ENCODE results near the gene PRR3. TPM values are rescaled to one million over a fixed set of nuclear protein-coding genes. Genes with fewer than 3 reads are reported as not detected.

Gene PRR3
- total and polyA plus RNA-seq, 2 of the 13 experiments (the other 11 are each of a cell fraction or from before 2014, with no cell fraction given), result 14.6 to 21.2 TPM

DNA sequence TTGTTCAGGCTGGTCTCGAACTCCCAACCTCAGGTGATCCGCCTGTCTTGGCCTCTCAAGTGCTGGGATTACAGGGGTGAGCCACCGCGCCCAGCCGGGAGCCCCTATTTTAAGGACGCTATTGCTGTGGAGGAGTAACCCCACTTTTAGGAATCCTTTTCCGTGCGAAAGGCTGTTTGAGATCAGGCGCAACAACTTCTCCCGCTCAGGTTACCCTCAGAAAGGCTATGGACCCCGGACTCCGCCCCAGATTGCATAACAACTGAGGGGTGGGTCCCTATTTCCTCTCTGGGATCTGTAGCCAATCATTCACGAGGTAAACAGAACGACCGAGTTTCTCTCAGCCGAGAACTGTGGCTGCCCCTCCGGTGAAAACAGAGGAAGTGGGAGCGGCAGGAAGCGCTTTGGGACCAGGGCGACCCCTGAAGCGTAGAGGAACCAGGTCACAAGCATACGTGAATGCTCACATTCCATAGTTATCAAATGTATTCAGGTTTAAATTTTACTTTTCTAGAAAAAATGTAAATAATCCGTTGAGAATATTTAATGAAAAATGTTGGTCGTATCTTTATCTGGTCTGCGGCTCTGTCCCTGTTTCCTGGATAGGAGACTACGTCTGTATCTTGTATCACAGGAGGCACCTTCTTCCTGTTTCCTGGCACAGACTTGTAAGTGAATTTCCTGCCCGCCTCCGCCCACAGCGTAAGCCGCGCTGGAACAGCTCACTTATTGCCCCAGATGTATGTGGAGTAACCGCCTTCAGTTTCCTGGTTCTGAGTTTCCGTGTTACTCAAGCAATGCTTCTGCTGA is 40.9 kb upstream of the PRR3 start (continued):
- peak; percentile 87 for TF ChIP-seq ZBTB10 (CRISPR knock-in tag; IDR thresholded peaks at IDR 0.05; ENCODE audit: borderline replicate concordance)
- TF ChIP-seq ZSCAN21 (CRISPR knock-in tag; IDR thresholded peaks at IDR 0.05; ENCODE audit: borderline replicate concordance), result peak; percentile 68
- TF ChIP-seq FOSL1 (CRISPR knock-in tag; IDR thresholded peaks at IDR 0.05; ENCODE audit: borderline replicate concordance), result no peak
- no peak for TF ChIP-seq TCF12 (IDR thresholded peaks at IDR 0.05)
- peak; percentile 43; the same call in 1 of the 2 replicates for TF ChIP-seq TCF12 (CRISPR knock-in tag; IDR thresholded peaks at IDR 0.05)
- peak; percentile 55 for TF ChIP-seq FOSL2 (CRISPR knock-in tag; IDR thresholded peaks at IDR 0.05)
- peak; percentile 45; the same call in 1 of the 2 replicates for TF ChIP-seq TMF1 (CRISPR knock-in tag; IDR thresholded peaks at IDR 0.05; ENCODE audit: low read depth)
- no peak; the same call in none of the 2 replicates for TF ChIP-seq TCF7 (IDR thresholded peaks at IDR 0.05; ENCODE audit: low read depth)
- no peak; the same call in 1 of the 2 replicates for TF ChIP-seq CBX5 (CRISPR knock-in tag; IDR thresholded peaks at IDR 0.05; ENCODE audit: borderline replicate concordance)
- TF ChIP-seq REL (CRISPR knock-in tag; conservative IDR thresholded peaks at IDR 0.05), result no peak
- TF ChIP-seq, protein P1, sequence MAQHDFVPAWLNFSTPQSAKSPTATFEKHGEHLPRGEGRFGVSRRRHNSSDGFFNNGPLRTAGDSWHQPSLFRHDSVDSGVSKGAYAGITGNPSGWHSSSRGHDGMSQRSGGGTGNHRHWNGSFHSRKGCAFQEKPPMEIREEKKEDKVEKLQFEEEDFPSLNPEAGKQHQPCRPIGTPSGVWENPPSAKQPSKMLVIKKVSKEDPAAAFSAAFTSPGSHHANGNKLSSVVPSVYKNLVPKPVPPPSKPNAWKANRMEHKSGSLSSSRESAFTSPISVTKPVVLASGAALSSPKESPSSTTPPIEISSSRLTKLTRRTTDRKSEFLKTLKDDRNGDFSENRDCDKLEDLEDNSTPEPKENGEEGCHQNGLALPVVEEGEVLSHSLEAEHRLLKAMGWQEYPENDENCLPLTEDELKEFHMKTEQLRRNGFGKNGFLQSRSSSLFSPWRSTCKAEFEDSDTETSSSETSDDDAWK (CRISPR knock-in tag; IDR thresholded peaks at IDR 0.05), result no peak
- TF ChIP-seq ZNF503 (CRISPR knock-in tag; IDR thresholded peaks at IDR 0.05), result peak; percentile 25; the same call in 1 of the 2 replicates
- TF ChIP-seq MIXL1 (CRISPR knock-in tag; IDR thresholded peaks at IDR 0.05), result peak; percentile 76
- no peak for TF ChIP-seq ZNF629 (CRISPR knock-in tag; conservative IDR thresholded peaks at IDR 0.05)
- peak; percentile 29; the same call in 1 of the 3 replicates for TF ChIP-seq MXI1 (IDR thresholded peaks at IDR 0.05; ENCODE audit: borderline replicate concordance, low read depth, low read length)
- TF ChIP-seq, protein P2, sequence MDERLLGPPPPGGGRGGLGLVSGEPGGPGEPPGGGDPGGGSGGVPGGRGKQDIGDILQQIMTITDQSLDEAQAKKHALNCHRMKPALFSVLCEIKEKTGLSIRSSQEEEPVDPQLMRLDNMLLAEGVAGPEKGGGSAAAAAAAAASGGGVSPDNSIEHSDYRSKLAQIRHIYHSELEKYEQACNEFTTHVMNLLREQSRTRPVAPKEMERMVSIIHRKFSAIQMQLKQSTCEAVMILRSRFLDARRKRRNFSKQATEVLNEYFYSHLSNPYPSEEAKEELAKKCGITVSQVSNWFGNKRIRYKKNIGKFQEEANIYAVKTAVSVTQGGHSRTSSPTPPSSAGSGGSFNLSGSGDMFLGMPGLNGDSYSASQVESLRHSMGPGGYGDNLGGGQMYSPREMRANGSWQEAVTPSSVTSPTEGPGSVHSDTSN (CRISPR knock-in tag; IDR thresholded peaks at IDR 0.05), result no peak
- TF ChIP-seq MAFK (conservative IDR thresholded peaks at IDR 0.05 in 1 of 2, IDR thresholded peaks at IDR 0.05 in 1 of 2; ENCODE audit: low read length in 2 of 2), result no peak
- peak; percentile 78 to 89 for TF ChIP-seq POLR2A (IDR thresholded peaks at IDR 0.05; ENCODE audit: insufficient read depth in 1 of 2, low read depth in 2 of 2, low read length in 2 of 2)
- peak; percentile 97 for TF ChIP-seq NAIF1 (CRISPR knock-in tag; IDR thresholded peaks at IDR 0.05; ENCODE audit: borderline replicate concordance)
- TF ChIP-seq RNF2 (conservative IDR thresholded peaks at IDR 0.05; ENCODE audit: low read depth), result no peak
- TF ChIP-seq, protein P3, sequence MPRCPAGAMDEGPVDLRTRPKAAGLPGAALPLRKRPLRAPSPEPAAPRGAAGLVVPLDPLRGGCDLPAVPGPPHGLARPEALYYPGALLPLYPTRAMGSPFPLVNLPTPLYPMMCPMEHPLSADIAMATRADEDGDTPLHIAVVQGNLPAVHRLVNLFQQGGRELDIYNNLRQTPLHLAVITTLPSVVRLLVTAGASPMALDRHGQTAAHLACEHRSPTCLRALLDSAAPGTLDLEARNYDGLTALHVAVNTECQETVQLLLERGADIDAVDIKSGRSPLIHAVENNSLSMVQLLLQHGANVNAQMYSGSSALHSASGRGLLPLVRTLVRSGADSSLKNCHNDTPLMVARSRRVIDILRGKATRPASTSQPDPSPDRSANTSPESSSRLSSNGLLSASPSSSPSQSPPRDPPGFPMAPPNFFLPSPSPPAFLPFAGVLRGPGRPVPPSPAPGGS (CRISPR knock-in tag; IDR thresholded peaks at IDR 0.05), result peak; percentile 36; the same call in 1 of the 2 replicates
- peak; percentile 85 for TF ChIP-seq FOXA3 (CRISPR knock-in tag; IDR thresholded peaks at IDR 0.05)
